GM15510 (cell line): ENCODE measurements around the gene C4orf17.

Source experiments
- POLR2A ChIP-seq: IDR thresholded peaks from 3 replicates; pipeline ENCODE4 v1.6.1; 2011; ENCODE audit warnings: borderline replicate concordance; ENCODE audit not compliant: insufficient read length; ENCODE audit errors: extremely low read depth

The C4orf17 gene

GRCh38 chr4:99510721-99511120 is at the start of gene C4orf17:
Gene C4orf17 (plus strand): TSS chr4:99511021. CDS start chr4:99513082, 2,061 bp downstream.
- TF ChIP-seq POLR2A: no peak

GRCh38 chr4:99461623-99462401 is 49.0 kb upstream of the C4orf17 start:
- TF ChIP-seq POLR2A: no peak

GRCh38 chr4:99462875-99463464 is 47.9 kb upstream of the C4orf17 start:
- no peak for TF ChIP-seq POLR2A

- no peak for TF ChIP-seq POLR2A
Measured at GRCh38 chr4:99463566-99463965, 47.3 kb upstream of the C4orf17 start.

GRCh38 chr4:99467887-99468286 is 42.9 kb upstream of the C4orf17 start:
- TF ChIP-seq POLR2A: no peak

GRCh38 chr4:99468889-99469288 is 41.9 kb upstream of the C4orf17 start:
- no peak for TF ChIP-seq POLR2A

- no peak for TF ChIP-seq POLR2A
Measured at GRCh38 chr4:99471349-99471748, 39.5 kb upstream of the C4orf17 start.

- TF ChIP-seq POLR2A: no peak
Measured at GRCh38 chr4:99471896-99472295, 38.9 kb upstream of the C4orf17 start.

GRCh38 chr4:99473131-99473530 is 37.7 kb upstream of the C4orf17 start:
- no peak for TF ChIP-seq POLR2A

- no peak for TF ChIP-seq POLR2A
Measured at GRCh38 chr4:99483636-99484035, 27.2 kb upstream of the C4orf17 start.

GRCh38 chr4:99485212-99485611 is 25.6 kb upstream of the C4orf17 start:
- no peak for TF ChIP-seq POLR2A

- no peak for TF ChIP-seq POLR2A
Measured at GRCh38 chr4:99490286-99490685, 20.5 kb upstream of the C4orf17 start.

GRCh38 chr4:99504804-99505502 is 5.9 kb upstream of the C4orf17 start:
- TF ChIP-seq POLR2A: no peak

- no peak for TF ChIP-seq POLR2A
Measured at GRCh38 chr4:99506781-99507180, 4.0 kb upstream of the C4orf17 start.

GRCh38 chr4:99507349-99507748 is 3.5 kb upstream of the C4orf17 start:
- no peak for TF ChIP-seq POLR2A
